ENCODE results near the gene RIN3. TPM values are rescaled to one million over a fixed set of nuclear protein-coding genes. Genes with fewer than 3 reads are reported as not detected.

RIN3 gene
- total RNA-seq, 2 donors from 2014 or later, result 47.4 to 54.2 TPM

- DNase-seq (ENCODE audit: low spot score), result no peak
- no peak for TF ChIP-seq CTCF (IDR thresholded peaks at IDR 0.05)
- no peak for ATAC-seq (ENCODE audit: insufficient number of reproducible peaks, low FRiP score, low read depth)
- Histone ChIP-seq H3K4me1 (ENCODE audit: control insufficient read depth in 1 of 2, low read depth in 2 of 2) (peaks cover 4 to 25% of the 10 kb centered on the region in 2 donors), H3K36me3 (no peaks in the 10 kb centered on the region), H3K27ac (peak overlapping the region; percentile 48 to 75), H3K9me3 (no peaks in the 10 kb centered on the region), H3K4me3 (no peak overlapping the region), H3K27me3 (replicated peaks; ENCODE audit: insufficient read depth) (no peaks in the 10 kb centered on the region)
These were observed 65.8 kb downstream of the RIN3 start for GRCh38 chr14:92579244-92579936.

- DNase-seq (ENCODE audit: low spot score) (no peak), ATAC-seq (ENCODE audit: insufficient number of reproducible peaks, low FRiP score, low read depth) (no peak)
- peaks cover 18 to 42% of the 10 kb centered on the region in 2 donors for H3K4me1 ChIP-seq (ENCODE audit: control insufficient read depth in 1 of 2, low read depth in 2 of 2)
- peak overlapping the region; percentile 35 to 49 for H3K27ac ChIP-seq
- H3K27me3 ChIP-seq (replicated peaks; ENCODE audit: insufficient read depth), result no peaks in the 10 kb centered on the region
- TF ChIP-seq CTCF (IDR thresholded peaks at IDR 0.05), result no peak
- H3K4me3 ChIP-seq, result no peak overlapping the region
- no peaks in the 10 kb centered on the region for H3K9me3 ChIP-seq
- no peaks in the 10 kb centered on the region for H3K36me3 ChIP-seq
These were observed 67.6 kb downstream of the RIN3 start for GRCh38 chr14:92581206-92581605.

- DNase-seq (ENCODE audit: low spot score) (no peak), ATAC-seq (ENCODE audit: insufficient number of reproducible peaks, low FRiP score, low read depth) (no peak)
- Histone ChIP-seq H3K27me3 (replicated peaks; ENCODE audit: insufficient read depth) (no peaks in the 10 kb centered on the region), H3K4me1 (ENCODE audit: control insufficient read depth in 1 of 2, low read depth in 2 of 2) (peaks cover 24 to 49% of the 10 kb centered on the region in 2 donors), H3K4me3 (no peak overlapping the region), H3K9me3 (no peaks in the 10 kb centered on the region), H3K36me3 (no peaks in the 10 kb centered on the region), H3K27ac (peak overlapping the region; percentile 35 to 49)
- no peak for TF ChIP-seq CTCF (IDR thresholded peaks at IDR 0.05)
These were observed 68.5 kb downstream of the RIN3 start for GRCh38 chr14:92581966-92582566.

GRCh38 chr14:92582706-92583452 is 69.3 kb downstream of the RIN3 start:
- TF ChIP-seq CTCF (IDR thresholded peaks at IDR 0.05), result no peak
- no peak for ATAC-seq (ENCODE audit: insufficient number of reproducible peaks, low FRiP score, low read depth)
- no peak for DNase-seq (ENCODE audit: low spot score)
- Histone ChIP-seq H3K27ac (peak overlapping the region; percentile 17 to 25), H3K36me3 (no peaks in the 10 kb centered on the region), H3K9me3 (no peaks in the 10 kb centered on the region), H3K4me3 (no peak overlapping the region), H3K27me3 (replicated peaks; ENCODE audit: insufficient read depth) (no peaks in the 10 kb centered on the region), H3K4me1 (ENCODE audit: control insufficient read depth in 1 of 2, low read depth in 2 of 2) (peaks cover 32 to 51% of the 10 kb centered on the region in 2 donors)

GRCh38 chr14:92584220-92584619 is 70.6 kb downstream of the RIN3 start:
- H3K9me3 ChIP-seq, result no peaks in the 10 kb centered on the region
- H3K27ac ChIP-seq, result peak overlapping the region; percentile 81 to 86
- DNase-seq (ENCODE audit: low spot score) (no peak), ATAC-seq (ENCODE audit: insufficient number of reproducible peaks, low FRiP score, low read depth) (no peak)
- TF ChIP-seq CTCF (IDR thresholded peaks at IDR 0.05), result no peak
- peaks cover 28 to 49% of the 10 kb centered on the region in 2 donors for H3K4me1 ChIP-seq (ENCODE audit: control insufficient read depth in 1 of 2, low read depth in 2 of 2)
- H3K27me3 ChIP-seq (replicated peaks; ENCODE audit: insufficient read depth), result no peaks in the 10 kb centered on the region
- H3K4me3 ChIP-seq, result no peak overlapping the region
- no peaks in the 10 kb centered on the region for H3K36me3 ChIP-seq

All from thoracic aorta (tissue), 2 donors.